Endodermal cell (in vitro differentiated cells): ENCODE data around the gene PTPRR. TPM values are rescaled to one million over a fixed set of nuclear protein-coding genes. Genes with fewer than 3 reads are reported as not detected.

ENCODE experiments used
- DNase-seq: peaks from one replicate; pipeline ENCODE4 v3.0.0-alpha.2; 2017
- H3K27ac ChIP-seq: 2 replicates; pipeline ENCODE4 v1.5.1; 2013; ENCODE audit warnings: mild to moderate bottlenecking, low read depth, low read length, moderate library complexity
- H3K27me3 ChIP-seq: 2 replicates; pipeline ENCODE4 v1.6.1; 2013; ENCODE audit warnings: mild to moderate bottlenecking, low read length, moderate library complexity; ENCODE audit not compliant: insufficient read depth, control insufficient read depth, poor library complexity, severe bottlenecking
- H3K36me3 ChIP-seq: 2 replicates; pipeline ENCODE4 v1.7.0; 2013; ENCODE audit warnings: mild to moderate bottlenecking, low read length, moderate library complexity; ENCODE audit not compliant: control insufficient read depth, insufficient read depth
- H3K4me1 ChIP-seq: one replicate; pipeline ENCODE4 v1.7.0; 2013; ENCODE audit warnings: low read length; ENCODE audit not compliant: control insufficient read depth, insufficient read depth
- H3K4me3 ChIP-seq: 2 replicates; pipeline ENCODE4 v1.5.1; 2013; ENCODE audit warnings: mild to moderate bottlenecking, low read length, moderate library complexity
- H3K9ac ChIP-seq: 2 replicates; pipeline ENCODE4 v1.6.1; 2013; ENCODE audit warnings: mild to moderate bottlenecking, low read length, moderate library complexity; ENCODE audit not compliant: poor library complexity, severe bottlenecking; ENCODE audit errors: extremely low read depth
- H3K9me3 ChIP-seq: 2 replicates; pipeline ENCODE4 v1.6.1; 2013; ENCODE audit warnings: mild to moderate bottlenecking, low read length, moderate library complexity; ENCODE audit not compliant: control insufficient read depth
- H3K27ac Mint-ChIP-seq: 2 replicates; pipeline ENCODE4 v1.8.0; 2020; ENCODE audit warnings: mixed read lengths
- H3K27me3 Mint-ChIP-seq: 2 replicates; pipeline ENCODE4 v1.8.0; 2021; ENCODE audit warnings: mild to moderate bottlenecking, mixed read lengths; ENCODE audit not compliant: insufficient read depth
- H3K36me3 Mint-ChIP-seq: 2 replicates; pipeline ENCODE4 v1.8.0; 2020; ENCODE audit warnings: low read depth, mixed read lengths
- H3K4me1 Mint-ChIP-seq: 2 replicates; pipeline ENCODE4 v1.8.0; 2020; ENCODE audit warnings: mixed read lengths
- H3K4me3 Mint-ChIP-seq: 2 replicates; pipeline ENCODE4 v1.8.0; 2020; ENCODE audit warnings: mild to moderate bottlenecking, moderate library complexity, mixed read lengths
- H3K9me3 Mint-ChIP-seq: 2 replicates; pipeline ENCODE4 v1.8.0; 2020; ENCODE audit warnings: mild to moderate bottlenecking, mixed read lengths
- CTCF ChIP-seq: fragments of 200-600 bp; sonication (generic); conservative IDR thresholded peaks from 2 replicates; pipeline ENCODE4 v1.5.0; 2021; ENCODE audit warnings: antibody characterized with exemption, mild to moderate bottlenecking
- WGBS, 2 experiments: methylation state at CpG; one replicate each; pipeline versions ENCODE4 v1.1.5 to v1.1.7; 2013; ENCODE audit warnings: missing lambda C conversion rate in 2 of 2, mixed read lengths in 1 of 2; ENCODE audit not compliant: insufficient coverage in 1 of 2, insufficient read length in 1 of 2; 5-methylcytosine and 5-hydroxymethylcytosine counted together
- total RNA-seq, 2 donors: library from RNA; stranded (reverse); fragmentation: NEBNext Ultra II Directional in 1 of 2; extraction: Animal tissue kit (Norgen Biotek cat#: 25700) in 1 of 2; gene quantifications; 2 replicates in 1 of 2; 3 replicates in 1 of 2; pipeline ENCODE4 v1.2.1, GENCODE V29; 2021

PTPRR gene
- total RNA-seq, 2 donors from 2014 or later = 0.27 to 0.40 TPM

GRCh38 chr12:70635755-70636154 is 284.8 kb downstream of the PTPRR start:
- no peaks in the 10 kb centered on the region for H3K4me1 Mint-ChIP-seq
- no peaks in the 10 kb centered on the region for H3K27me3 ChIP-seq
- no peaks in the 10 kb centered on the region for H3K9me3 ChIP-seq
- 94 to 100% methylated on average over 2 to 7 of the region's 7 CpGs for WGBS, 2 experiments
- no peak overlapping the region for H3K4me3 ChIP-seq
- no peaks in the 10 kb centered on the region for H3K36me3 ChIP-seq
- H3K27ac ChIP-seq = no peak overlapping the region
- H3K27me3 Mint-ChIP-seq = no peaks in the 10 kb centered on the region
- no peak for DNase-seq
- TF ChIP-seq CTCF = no peak
- no peak overlapping the region for H3K9ac ChIP-seq
- no peaks in the 10 kb centered on the region for H3K4me1 ChIP-seq
- no peaks in the 10 kb centered on the region for H3K9me3 Mint-ChIP-seq
- no peaks in the 10 kb centered on the region for H3K36me3 Mint-ChIP-seq
- no peak overlapping the region for H3K4me3 Mint-ChIP-seq
- H3K27ac Mint-ChIP-seq = no peak overlapping the region

GRCh38 chr12:70628701-70629480 is 291.6 kb downstream of the PTPRR start:
- no peak for TF ChIP-seq CTCF
- Mint-ChIP-seq H3K27me3 (no peaks in the 10 kb centered on the region), H3K4me3 (no peak overlapping the region), H3K9me3 (no peaks in the 10 kb centered on the region), H3K36me3 (no peaks in the 10 kb centered on the region), H3K4me1 (no peaks in the 10 kb centered on the region), H3K27ac (no peak overlapping the region)
- Histone ChIP-seq H3K9ac (no peak overlapping the region), H3K27me3 (no peaks in the 10 kb centered on the region), H3K9me3 (no peaks in the 10 kb centered on the region), H3K36me3 (no peaks in the 10 kb centered on the region), H3K27ac (no peak overlapping the region), H3K4me1 (no peaks in the 10 kb centered on the region), H3K4me3 (no peak overlapping the region)
- DNase-seq = no peak
- WGBS, 2 experiments = 70 to 90% methylated on average over 2 to 3 of the region's 3 CpGs

GRCh38 chr12:70627677-70628076 is 292.9 kb downstream of the PTPRR start:
- Histone ChIP-seq H3K36me3 (no peaks in the 10 kb centered on the region), H3K27ac (no peak overlapping the region), H3K9ac (no peak overlapping the region), H3K4me1 (no peaks in the 10 kb centered on the region), H3K4me3 (no peak overlapping the region), H3K9me3 (no peaks in the 10 kb centered on the region), H3K27me3 (no peaks in the 10 kb centered on the region)
- H3K4me3 Mint-ChIP-seq = no peak overlapping the region
- H3K27ac Mint-ChIP-seq = no peak overlapping the region
- H3K9me3 Mint-ChIP-seq = no peaks in the 10 kb centered on the region
- no peak for TF ChIP-seq CTCF
- 93 to 95% methylated on average over 4 to 5 of the region's 5 CpGs for WGBS, 2 experiments
- H3K36me3 Mint-ChIP-seq = no peaks in the 10 kb centered on the region
- H3K4me1 Mint-ChIP-seq = no peaks in the 10 kb centered on the region
- DNase-seq = no peak
- no peaks in the 10 kb centered on the region for H3K27me3 Mint-ChIP-seq
